ENCODE results near the gene THAP8.
A peak's percentile ranks its signal among the peaks of the same experiment; 100 is the strongest.
"Not testable (repeated sequence)": the region's sequence is repeated elsewhere in the genome, so short reads cannot be mapped to it uniquely, and the experiment has no call there.

The THAP8 gene

DNA sequence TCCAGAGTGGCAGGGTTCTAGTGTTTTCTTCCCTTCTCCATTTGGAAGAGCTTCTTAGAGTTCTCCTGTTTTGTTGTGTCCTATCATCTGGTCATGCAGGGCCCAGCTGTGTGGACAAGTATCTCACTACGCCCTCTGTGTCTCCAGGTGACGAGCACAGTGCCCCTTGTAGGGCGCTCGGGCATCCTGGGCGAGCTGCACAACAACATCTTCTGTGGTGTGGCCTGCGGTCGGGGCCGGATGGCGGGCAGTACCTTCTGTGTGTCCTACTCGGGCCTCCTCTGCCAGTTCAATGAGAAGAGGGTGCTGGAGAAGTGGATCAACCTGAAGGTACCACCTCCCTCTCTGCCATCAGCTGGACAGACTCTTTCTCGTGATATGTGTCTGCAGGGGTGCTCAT lies 13.6 kb upstream of the THAP8 start:
- DNase-seq: no peak

DNA sequence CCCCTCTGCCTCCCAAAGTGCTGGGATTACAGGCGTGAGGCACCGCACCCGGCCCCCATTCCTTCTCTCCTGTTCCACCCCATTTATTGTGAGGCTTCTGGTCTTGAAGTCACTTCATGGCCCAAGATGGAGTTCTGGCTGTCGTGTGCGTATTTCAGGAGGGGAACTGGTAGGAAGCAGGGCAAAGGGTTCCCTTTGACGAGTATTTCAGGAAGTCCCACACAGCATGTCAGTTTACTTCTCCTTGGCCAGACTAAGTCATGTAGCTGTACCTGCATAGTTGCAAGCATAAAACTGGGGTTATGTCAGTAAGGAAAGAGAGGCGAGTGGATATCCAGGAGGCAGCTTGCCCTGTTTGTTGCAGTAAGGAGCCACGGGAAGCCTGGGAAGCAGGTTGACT lies 10.7 kb upstream of the THAP8 start:
- no peak for DNase-seq

DNA sequence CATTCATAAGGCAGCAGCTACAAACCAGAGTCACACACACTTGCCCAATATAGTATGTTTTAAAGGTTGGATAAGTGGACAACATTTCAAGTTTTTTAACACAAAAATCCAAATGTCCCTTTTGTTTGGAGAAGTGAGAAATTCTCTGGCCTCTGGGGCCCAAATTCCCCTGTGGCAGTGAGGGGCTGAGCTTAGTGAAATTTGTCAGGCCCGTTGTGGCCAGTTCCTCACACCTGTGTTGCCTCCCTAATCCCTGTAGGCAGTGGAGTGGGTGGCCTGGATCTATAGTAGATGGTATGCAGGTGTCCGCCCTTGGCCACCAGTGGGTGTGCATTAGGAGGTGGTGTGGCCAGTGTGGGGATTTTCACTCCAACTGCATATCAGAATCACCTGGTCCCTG lies 7.3 kb upstream of the THAP8 start:
- no peak for DNase-seq

DNA sequence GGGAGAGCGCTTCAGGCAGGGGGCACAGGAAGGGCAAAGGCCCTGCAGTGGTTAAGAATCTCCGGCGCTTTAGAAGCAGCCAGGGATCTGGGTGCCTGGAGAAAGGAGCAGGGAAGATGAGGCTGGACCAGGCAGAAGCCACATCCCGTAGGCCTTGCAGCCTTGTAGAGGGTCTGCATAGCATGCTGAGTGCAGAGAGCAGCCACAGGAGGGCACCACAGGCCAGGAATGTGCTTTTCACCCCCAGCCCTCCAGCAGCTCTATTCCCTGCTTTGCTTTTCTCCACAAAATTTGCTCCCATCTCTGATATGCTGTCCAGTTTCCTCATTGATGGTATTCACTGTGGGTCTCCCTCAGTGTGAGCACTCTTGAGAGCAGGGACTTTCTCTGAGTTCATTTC lies 6.3 kb upstream of the THAP8 start:
- no peak for DNase-seq

DNA sequence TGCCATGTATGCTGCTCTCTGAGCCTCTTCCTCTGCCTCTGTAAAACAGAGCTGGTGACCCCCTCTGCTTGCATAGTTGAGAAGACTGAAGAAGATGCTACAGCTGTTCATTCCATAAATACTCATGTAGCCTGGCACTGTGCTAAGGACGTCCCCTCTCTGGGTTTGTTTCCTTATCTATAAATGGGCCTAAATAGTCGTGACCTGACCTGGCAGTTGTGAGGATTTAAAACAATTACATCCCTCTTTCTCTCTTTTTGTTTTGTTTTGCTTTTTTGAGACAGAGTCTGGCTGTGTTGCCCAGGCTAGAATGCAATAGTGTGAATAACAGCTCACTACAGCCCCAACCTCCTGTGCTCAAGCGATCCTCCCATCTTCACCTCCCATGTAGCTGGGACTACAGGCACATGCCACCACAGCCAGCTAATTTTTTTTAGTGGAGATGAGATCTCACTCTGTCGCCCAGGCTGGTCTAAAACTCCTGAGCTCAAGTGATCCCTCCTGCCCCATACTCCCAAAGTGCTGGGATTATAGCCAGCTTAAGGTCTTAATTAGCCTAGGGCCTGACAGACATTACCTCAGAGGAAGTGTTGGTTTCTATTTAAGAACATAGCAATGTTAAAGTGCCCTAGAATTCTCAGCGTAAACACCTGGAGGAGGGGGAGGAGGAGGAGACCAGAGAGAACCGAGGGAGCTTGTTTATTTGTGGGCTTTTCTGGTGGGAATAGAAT lies 5.3 kb upstream of the THAP8 start:
- no peak for DNase-seq

DNA sequence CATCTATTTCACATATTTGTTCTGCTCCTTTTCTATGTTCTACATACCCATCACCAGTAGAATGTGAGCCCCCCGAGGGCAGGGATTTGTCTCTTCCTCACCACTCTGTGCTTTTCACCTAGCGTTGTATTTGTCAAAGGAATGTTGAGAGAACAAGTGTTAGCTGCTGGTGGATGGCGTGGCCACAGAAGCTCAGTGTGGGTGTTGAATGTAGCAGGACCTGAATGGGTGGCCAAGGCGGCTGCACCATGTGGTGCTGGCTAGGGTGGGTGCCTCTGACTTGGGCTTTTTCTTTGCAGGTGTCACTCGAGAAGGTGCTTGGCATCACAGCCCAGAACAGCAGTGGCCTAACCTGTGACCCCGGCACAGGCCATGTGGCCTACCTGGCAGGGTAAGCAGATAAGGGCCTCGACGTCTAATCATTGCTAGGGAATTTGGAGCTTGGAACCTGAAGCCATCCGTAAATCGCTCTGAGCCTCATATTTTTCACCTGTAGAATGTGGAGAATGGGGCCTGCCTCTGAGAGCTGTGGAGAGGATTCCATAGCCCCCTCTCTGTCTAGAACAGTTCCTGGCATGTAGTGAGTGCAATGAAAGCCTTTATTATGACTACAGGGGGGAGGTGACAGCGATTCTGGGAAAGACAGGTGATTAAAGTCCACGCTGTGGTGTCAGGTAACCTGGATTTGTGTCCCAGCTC lies 4.5 kb upstream of the THAP8 start:
- no peak for DNase-seq

DNA sequence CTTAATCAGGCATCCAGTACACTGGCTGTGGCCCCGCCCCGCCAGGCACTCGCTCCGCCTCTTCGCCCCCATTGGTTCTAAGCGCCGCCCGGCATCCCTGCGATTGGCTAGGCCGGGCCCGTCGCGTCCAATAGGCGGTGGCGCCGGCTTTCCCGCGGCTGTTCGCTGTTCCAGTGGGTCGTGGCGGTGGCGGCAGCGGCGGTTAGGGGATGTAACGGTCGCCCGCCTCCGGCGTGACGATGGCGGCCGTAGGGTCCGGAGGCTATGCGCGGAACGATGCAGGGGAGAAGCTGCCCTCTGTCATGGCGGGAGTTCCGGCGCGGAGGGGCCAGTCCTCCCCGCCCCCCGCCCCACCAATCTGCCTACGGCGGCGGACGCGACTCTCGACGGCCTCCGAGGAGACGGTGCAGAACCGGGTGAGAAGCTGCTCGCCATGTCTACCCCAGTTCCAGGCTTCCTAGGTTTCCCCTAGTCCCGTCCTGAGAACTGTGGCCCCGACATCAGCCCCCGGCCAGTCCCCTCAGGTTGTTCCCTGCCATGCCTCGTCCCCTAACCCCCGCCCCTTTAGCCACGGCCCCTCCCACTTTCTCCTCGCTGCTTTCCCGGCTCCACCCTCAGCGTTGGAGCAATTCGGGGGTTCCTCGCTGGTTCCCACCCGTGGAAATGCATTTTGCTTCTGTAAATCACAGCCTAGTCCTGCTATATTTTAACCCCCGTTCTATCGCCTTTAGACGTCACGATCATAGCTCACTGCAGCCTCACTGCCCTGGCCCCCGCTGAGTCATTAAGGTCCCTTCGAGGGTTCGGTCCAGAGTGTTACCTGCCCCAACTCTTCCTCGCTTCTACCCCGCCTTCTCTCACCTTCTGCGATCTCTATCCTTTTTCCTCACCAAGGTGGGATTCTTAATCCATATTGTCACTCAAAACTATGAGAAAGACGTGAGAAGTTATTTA lies 925 bp upstream of the THAP8 start, which contains the start of gene WDR62:
WDR62 (plus strand) TSS at position 165 of the 954 bp plus-strand sequence; CDS start at position 240, 75 bp downstream.
- DNase-seq: peak; percentile 90

DNA sequence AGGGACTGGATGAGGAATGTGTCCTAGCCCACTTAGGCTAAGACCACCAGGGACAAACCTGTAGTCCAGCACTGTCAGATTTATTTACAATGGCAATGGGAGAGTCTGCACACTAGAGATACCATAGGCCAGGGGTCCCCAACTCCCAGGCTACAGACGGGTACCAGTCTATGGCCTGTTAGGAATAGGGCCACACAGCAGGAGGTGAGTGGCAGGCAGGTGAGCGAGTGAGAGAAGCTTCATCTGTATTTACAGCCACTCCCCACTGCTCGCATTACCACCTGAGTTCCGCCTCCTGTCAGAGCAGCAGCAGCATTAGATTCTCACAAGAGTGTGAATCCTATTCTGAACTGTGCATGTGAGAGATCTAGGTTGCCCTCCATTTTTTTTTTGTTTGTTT lies 2.4 kb downstream of the THAP8 start:
- DNase-seq: no peak

DNA sequence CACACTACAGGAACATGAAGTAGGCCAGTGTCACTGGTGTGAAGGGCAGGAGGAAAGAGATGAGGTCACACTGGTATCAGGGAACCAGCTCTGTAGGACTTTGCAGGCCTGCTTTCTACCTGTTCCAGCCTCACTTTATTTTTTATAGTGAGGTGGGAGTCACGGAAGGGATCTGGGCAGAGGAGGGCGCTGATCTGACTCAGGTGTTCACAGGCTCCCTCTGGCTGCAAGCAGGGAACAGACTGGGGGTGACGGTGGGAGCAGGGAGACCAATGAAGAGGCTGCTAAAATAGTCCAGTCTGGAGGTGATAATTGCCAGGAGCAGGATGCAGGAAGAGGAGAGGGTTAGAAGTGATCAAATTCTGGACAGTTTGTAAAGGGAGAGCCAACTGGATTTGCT lies 2.8 kb downstream of the THAP8 start:
- no peak for DNase-seq

DNA sequence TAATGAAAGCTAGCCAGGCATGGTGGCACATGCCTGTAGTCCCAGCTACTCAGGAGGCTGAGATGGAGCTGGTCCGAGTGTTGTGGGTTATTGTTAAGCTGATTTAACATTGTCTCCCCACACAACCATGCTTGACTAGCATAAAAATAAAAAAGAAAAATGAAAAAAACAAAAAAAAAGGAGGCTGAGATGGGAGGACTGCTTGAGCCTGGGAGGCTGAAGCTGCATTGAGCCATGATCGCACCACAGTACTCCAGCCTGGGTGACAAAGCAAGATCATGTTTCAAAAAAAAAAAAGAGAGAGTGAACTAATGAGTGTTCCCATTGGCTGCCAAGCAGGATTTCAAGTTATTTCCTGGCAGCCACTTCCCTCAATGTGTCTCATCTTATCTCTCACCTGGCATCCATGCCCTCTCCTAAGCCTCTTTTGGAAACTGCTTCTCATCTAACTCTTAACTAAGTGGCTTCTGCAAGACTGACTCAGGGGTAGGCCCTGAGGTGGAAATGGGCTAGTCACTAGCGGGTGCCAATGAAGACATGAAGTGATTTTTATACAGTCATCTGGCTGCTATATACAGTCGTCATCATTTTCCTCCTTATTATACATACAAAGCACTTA lies 4.9 kb downstream of the THAP8 start:
- DNase-seq: no peak

DNA sequence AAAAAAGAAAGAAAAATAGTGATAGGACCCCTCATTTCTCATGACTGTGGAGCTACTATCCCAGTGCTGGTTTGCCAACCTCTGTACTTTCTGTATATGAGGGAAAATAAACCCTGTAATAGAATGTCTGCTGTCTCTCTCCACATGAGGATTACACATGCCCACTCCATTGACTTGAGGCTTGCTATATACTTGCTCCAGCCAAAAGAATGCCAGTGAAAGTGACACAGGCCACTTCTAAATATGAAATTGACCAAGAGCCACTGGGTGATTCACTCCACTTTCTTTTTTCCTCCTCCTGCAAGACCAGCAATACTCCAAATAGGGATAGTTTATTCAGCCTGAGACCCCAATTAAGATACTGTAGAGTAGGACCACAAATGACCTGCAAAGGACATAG lies 6.2 kb downstream of the THAP8 start:
- DNase-seq: no peak

DNA sequence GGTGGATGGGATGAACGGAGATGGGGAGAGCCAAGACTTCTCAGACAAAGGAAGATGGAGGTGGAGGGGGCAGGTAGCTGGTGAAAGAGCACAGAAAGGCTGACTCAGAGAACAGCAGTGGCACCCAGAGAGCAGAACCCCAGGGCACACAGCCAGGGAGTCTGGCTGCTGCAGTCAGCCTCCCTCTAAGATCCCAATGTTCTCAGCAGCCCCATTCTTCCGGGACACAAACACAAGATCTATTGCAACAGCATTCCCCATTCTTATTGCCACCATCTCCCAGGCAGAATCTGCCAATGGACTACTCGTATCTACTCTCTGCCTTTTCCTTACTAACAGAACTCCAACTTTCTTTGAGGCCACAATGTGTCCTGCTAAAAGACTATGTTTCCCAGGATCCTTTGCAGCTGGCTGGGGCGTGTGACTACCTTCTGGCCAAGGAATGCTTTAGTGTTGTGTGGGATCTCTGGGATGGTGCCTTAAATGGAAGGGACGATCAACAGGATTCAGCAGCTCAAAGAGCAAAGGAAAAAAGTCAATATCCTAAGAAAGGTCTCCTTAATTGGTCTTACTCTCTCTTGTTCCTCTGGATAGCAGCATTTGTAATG lies 7.5 kb downstream of the THAP8 start:
- DNase-seq: no peak

DNA sequence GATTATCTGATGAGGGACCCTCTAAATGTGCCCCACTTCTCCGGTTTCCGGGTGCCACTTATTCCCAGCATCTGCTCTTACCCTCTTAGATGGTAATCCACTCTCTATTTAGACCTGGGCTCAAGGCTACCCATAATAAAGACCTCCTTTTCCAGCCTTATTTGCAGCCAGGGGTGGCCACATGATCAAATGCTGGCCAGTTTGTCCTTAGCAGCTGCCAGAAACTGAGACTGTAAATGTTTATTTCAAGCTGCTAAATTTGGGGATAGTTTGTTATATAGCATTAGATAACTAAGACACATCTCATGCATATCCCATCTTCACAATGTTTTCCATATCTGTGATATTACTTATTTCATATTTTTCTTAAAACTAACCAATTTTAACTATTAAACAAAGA lies 10.1 kb downstream of the THAP8 start:
- DNase-seq: no peak

DNA sequence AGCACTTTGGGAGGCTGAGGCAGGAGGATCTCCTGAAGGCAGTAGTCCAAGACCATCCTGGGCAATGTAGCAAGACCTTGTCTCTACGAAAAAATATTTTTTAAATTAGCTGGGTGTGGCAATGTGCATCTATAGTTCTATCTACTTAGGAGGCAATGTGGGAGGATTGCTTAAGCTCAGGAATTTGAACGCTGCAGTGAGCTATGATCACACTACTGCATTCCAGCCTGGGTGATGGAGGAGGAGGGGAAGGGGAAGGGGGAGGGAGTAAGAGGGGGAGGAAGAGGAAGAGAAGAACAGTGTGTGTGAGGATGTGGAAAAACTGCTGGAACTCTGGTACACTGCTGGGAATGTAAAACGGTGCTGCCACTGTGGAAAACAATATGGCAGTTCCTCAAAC lies 12.3 kb downstream of the THAP8 start:
- DNase-seq: no peak

DNA sequence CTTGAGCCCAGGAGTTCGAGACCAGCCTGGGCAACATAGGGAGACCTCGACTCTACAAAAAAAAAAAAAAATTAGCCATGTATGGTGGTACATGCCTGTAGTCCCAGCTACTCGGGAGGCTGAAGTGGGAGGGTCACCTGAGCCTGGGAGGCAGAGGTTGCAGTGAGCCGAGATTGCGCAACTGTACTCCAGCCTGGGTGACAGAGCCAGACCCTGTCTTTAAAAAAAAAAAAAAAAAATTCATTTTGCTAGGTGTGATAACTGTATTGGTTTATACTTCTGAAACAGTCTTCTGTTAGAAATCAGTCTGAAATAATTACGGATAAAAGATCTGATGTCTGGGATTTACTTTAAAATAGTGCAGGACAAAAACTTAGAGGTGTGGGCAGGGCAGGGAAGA lies 13.0 kb downstream of the THAP8 start:
- DNase-seq: not testable (repeated sequence)

DNA sequence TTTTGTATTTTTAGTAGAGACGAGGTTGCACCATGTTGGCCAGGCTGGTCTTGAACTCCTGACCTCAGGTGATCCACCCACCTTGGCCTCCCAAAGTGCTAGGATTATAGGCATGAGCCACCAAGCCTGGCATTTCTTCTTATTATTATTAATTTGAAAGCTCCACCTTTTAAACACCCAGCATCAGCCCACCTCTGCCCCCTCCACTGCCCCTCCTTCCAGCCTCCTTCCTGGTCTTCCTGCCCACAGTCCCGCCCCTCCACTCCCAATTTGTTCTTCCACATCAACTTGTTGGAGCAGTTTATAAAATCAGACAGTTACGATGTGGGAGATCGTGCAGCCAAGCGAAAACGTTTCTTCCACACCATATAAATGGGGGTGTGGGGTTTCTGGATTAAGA lies 13.6 kb downstream of the THAP8 start:
- DNase-seq: no peak

DNA sequence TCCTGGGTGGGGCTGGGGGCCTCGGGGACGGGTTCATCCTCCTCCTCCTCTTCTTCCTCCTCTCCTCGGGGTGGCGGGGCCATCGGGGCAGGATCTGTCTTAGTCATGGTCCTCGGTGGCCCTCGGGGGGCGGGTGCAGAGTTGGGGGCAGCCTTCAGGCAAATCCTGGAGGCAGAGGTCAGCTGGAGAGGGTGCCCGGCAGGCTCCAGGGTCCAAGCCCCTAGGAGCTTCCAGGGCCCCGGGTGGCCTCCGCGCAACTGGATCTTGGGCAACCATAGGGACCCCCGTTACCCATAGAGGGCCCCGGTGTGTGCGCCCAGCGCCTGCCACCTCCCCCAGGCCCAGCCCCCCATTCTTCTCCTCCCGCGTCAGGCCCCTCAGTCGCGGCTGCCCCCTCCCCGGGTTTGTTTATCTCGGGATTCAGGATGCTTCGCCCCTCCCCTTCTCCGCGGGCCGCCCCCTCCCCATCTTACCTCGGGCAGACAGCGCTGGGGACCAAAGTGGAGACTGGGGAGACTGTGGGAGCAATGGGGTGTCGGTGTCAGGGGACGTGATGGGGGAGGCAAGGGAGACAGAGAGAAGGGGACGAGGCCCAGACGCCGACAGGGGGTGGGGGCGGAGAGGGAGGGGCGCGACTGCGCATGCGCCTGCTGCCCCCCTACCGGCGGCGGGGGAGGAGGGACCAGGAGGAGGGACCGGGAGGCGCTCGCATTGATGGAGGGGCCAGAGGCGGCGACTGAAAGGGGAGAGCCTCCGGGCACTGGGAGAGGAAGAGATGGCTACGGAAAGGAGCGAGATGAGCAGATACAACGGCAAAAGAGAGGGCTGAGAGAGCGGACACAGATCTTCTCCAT lies 21.6 kb downstream of the THAP8 start, which contains the start of gene CLIP3:
CLIP3 (minus strand) TSS at position 623 of the 854 bp plus-strand sequence; CDS start at position 107, 516 bp downstream.
- DNase-seq: peak; percentile 51

DNA sequence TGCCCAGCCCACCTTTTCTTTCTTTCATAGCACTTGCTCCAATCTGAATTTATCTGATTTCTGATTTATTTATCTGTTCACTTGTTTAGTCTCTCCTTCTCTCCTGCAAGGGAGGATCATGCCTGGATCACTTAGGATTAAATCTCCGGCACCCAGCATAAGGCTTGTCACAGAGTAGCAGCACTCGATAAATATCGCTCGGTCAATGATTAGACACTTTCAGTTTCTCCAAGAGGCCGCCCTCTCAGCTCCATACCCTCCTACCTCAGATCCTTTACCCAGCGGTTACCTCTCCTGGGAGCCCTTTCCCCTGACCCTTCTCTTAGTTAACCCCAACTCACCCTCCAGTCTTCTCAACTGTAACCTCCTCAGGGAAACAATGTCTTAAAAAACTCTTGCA lies 22.8 kb downstream of the THAP8 start:
- DNase-seq: no peak

DNA sequence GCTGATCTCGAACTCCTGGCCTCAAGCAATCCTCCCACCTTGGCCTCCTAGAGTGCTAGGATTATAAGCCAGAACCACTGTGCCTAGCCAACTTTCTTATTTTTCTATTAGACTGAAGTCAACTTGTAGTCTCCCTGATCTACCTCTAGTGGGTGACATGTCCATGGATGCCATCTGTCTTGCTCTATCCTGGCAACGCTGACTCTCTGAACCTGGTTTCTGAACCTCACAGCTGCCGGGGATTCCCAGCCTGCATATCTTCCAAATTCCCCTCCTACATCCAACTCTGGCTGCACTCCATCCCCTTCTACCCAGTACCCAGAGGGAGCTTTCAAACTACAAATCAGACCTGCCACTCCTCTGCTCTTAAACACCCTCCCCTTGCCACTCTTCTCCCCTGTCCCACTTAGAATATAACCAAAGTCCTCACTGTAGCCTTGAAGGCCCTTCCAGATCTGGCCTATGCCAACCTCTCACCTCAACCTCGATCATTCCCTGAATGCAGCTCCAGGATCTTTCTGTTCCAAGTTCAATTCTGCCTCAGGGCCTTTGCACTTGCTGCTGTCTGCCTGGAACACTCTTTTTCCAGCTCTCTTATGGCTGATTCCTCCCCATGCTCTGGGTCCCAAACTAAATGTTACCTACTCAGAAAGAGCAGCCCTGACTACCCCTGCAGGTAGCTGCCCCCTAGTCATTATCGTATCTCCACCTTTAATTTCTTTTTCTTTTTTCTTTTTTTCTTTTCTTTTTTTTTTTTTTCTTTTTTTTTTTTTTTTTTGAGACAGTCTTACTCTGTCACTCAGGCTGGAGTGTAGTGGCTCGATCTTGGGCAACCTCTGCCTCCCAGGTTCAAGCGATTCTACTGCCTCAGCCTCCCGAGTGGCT lies 23.6 kb downstream of the THAP8 start:
- no peak for DNase-seq

DNA sequence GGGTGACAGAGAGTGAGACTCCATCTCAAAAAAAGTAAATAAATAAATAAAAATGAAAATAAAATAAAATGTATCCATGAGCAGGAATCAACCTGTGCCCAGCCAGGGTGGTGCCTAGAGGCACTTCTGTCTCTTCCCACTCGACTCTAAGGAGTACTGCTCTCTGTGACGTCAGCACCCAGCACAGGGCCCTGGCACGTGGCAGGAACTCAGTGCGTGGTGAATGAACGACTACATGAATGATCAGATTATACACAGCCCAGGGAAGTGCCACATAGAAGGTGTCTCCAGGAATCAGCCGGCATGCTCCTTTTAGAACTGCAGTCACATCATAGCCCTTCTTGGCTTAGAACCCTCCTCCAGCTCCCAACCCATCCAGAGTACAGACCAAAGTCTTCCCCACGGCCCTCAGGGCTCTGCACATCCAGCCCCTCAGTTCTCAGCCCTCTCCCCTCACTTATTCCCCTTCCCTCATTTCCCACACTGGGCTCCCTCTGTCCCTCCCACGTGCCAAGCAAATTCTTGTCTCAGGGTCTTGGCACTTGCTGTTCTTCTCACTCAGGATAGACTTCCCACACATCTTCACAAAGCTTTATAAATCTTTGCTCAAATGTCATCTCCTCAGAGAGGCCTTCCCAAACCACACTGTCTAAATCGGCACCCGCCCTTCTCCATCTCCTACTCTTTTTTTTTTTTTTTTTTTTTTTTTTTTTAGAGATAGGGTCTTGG lies 25.6 kb downstream of the THAP8 start:
- no peak for DNase-seq

Data from activated gamma-delta T cell treated with Interleukin-2 at 50 U/mL for 16 hours (primary cell).